Fibroblast of upper back skin (primary cell): ENCODE results near the gene MIA2.
"Not testable (repeated sequence)": the region's sequence is repeated elsewhere in the genome, so short reads cannot be mapped to it uniquely, and the experiment has no call there.

Experiments
- DNase-seq: peaks from one replicate; pipeline ENCODE4 v3.0.0-alpha.2; 2013

Gene MIA2

GRCh38 chr14:39276005-39276404, 42.3 kb downstream of the MIA2 start:
- no peak for DNase-seq

GRCh38 chr14:39276579-39277114, 42.9 kb downstream of the MIA2 start:
- DNase-seq, result no peak

DNA sequence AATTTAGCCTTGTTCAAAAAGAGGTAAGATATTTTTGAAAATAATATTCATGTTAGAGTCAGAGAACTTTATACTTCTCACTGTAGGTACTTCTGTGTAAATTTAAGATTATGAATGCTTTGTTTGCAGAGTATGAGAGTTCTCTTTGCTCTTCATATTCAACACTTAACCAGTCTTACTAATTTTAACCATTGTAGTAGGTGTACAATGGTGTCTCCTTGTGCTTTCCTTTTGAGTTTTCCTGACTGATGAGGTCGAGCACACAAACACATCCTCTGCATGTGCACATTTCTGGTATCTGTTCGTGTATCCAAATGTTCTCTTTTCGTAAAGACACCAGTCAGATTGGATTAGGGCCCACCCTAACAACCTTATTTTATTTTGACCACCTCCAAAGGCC, 45.8 kb downstream of the MIA2 start:
- DNase-seq, result no peak

- DNase-seq, result not testable (repeated sequence)
Measured at GRCh38 chr14:39280678-39281077, 47.0 kb downstream of the MIA2 start.

- no peak for DNase-seq
Measured at GRCh38 chr14:39289523-39289922, 55.8 kb downstream of the MIA2 start.

DNA sequence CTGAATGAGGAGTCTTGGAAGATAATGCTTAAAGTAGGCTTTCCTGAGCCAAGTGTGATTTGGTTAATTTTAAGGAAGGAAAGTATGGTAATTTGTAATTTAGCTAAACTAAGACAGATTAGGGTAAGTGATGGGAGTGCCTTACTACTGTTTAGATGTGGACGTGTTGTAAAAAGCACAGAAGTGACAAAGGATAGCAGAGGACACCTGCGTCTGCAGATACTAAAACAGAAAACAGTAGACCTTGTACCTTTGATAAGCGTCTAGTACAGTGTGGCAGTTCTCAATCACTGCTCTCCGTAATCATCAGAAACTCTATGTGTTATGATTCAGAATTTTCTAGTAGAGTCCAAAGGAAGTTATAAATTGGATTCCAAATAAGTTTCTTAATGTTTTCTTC, 58.0 kb downstream of the MIA2 start:
- DNase-seq, result no peak

DNA sequence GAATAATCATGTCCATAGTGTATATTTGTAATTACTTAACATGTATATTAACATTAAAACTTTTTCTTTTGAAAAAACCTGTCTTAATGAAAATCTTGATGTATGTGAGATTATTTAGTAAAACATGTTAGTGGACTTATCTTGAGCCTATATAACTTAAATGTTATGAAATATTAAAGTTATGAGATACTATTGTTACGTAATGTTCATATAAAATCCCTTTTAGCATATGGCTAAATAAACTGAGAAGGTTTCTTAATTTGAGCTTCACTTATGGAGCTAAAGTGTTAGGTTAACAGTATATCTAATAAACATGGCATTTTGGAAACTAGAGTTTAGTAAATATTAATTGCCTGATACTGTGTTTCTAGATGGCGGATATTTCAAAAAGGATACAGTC, 59.9 kb downstream of the MIA2 start:
- DNase-seq, result no peak

- DNase-seq, result not testable (repeated sequence)
Measured at GRCh38 chr14:39300389-39300788, 66.7 kb downstream of the MIA2 start.

DNA sequence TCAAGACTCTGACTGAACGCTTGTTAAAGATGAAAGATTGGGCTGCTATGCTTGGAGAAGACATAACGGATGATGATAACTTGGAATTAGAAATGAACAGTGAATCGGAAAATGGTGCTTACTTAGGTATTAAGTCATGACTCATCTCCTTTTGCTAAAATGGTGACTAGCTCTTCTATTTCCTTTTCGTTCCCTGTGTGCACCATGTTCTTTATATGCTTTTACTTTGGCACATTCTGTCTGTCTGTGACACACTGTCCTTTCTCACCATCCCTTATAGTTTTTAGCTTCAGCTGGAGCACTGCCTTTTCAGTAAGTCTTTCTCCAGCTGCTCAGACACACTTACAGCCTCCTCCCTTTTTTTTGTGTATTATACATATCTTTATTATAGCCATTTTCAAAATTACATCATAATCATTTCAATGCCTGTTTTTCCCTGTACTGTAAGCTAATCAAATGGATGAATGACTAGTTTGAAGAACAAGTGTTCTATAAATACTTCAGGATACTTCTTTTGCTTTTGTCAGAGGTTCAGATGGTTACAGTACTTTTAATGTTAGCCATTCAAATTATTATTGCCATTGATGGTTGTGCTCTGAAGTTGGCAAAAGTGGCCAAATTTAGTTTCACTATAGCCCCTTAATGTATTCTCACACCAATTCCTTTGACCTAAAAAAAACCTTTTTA, 68.6 kb downstream of the MIA2 start:
- no peak for DNase-seq

DNA sequence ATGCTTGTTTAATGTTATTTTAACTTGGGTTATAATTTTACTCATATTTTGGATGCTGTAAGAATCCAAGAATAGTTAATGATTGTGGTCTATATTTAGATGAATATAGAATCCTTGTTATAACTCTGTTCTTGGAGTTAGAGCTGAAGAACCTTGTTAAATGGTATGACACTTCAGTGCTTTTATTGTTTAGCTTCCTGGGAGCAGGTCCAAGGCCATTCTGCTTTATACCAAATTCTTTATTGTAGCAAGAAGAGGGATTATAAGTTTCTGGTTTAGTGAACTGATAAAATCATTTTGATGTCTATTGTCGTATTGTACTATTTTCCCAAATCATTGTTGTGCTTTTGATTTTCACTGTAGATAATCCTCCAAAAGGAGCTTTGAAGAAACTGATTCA, 69.4 kb downstream of the MIA2 start:
- DNase-seq, result no peak

DNA sequence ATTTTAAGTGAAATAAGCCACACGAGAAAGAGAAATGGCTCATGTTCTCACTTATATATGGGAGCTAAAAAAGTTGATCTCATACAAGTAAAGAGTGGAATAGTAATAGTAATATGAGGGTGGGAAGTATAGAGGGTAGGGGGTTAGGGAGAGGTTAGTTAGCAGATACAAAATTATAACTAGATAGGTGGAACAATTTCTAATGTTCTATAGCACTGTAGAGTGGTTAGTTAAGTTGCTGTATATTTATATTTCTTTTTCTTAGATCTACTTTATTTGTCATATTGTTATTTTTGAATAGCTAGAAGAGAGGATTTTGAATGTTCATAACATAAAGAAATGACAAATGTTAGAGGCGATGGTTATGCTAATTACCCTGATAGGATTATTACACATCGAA, 74.1 kb downstream of the MIA2 start:
- no peak for DNase-seq

- no peak for DNase-seq
Measured at GRCh38 chr14:39310051-39310450, 76.3 kb downstream of the MIA2 start.

- DNase-seq, result no peak
Measured at GRCh38 chr14:39315859-39316444, 82.2 kb downstream of the MIA2 start.

DNA sequence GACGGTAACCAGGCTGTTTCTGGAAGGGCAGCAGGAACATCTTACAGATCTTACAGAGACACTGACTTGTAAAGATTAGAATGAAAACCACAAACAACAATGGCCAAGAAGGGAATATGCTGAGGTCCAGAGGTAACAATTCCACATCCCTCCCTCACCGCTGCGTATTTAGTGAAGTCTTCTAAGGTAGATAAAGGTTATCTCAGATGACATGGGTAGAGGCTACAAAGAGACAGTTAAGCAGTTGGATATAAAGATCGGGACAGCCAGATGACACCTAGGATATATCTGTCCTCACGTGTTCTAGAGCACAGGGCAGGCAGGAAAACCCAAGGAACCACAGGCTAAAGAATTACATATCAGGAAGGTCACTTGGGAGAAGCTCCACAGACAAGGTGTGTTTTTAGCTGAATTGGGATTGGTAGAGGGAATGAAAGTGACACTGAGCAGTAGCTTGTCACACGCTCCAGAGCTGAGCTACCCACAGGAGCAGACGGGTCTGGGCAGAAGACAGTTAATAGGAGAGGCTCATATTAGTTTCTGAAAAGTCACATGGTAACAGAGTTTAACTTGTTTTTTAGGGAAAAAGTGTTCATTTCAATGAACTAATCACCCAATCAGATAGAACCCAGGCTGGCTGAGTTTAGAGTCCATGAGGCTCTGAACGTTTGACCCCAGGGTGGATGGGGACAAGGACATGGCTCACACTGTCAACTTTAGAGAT, 83.3 kb downstream of the MIA2 start:
- no peak for DNase-seq

DNA sequence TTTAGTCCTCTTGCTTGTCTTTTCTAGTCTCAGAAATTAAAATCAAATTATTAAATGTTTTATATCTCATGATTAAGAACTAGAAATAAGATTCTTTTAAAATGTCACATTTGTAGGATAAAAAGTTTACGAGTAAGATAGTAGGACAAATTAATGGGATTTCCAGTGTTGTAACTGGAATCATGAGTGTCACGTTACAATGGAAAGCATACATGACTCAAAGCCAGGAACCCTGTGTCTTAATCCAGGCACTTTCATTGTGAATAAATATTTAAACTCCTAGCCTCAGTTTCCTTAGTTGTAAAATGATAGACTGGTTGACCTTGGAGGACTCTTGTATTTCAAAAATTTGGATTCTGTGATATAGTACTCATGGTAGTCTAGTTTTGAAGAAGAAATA, 84.9 kb downstream of the MIA2 start:
- no peak for DNase-seq

DNA sequence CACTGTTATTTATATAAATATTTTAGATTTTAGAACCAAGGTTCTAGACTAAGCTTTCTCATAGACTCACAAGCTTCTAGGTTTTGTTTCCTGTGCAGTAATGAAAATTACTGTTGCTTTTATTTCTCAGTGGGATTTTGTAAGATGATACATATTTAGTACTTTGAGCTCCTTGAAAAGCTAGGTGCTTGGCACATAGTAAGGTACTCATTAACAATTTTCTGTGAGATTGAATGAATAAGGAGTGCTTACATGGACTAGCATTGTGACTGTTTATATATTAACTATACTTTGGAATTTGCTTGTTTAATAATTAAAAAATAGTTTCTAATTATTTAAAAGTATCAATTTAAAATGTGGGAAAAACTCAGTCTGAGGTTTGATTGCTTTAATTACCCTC, 85.7 kb downstream of the MIA2 start:
- no peak for DNase-seq

GRCh38 chr14:39320318-39320717, 86.6 kb downstream of the MIA2 start:
- no peak for DNase-seq

- DNase-seq, result peak; percentile 10
Measured at GRCh38 chr14:39322807-39323206, 89.1 kb downstream of the MIA2 start.

DNA sequence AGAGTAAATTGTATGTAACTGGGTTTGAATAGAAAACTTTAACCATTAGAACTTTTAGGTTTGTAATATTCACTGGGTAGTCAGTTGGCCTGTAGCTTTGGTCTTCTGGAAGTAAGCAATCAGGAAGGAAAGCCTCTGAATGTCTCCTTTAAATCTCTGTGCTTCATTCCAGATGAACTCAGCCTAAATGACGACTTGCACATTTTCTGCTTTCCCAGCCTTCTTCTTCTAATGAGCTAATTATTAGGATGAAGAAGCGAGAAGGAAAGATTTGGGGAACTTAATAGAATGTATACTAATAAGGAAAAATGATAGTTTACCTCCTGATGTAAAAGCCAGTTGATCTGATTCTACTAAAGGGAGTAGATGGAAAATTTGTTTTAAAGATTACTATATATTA, 90.4 kb downstream of the MIA2 start:
- no peak for DNase-seq

- peak; percentile 49 for DNase-seq
Measured at GRCh38 chr14:39339003-39339402, 105.3 kb downstream of the MIA2 start.

DNA sequence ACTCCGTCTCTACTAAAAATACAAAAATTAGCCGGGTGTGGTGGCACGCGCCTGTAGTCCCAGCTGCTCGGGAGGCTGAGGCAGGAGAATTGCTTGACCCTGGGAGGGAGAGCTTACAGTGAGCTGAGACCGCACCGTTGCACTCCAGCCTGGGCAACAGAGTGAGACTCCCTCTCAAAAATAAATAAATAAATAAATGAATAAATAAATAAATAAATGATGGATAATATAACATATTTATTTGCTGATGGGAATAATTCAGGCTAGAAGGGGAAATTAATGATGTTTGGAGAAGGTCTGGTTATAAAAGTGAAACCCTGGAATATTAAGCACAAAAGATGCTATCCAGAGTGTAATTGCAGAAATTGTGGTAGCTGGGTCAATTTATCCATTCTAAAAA, 107.4 kb downstream of the MIA2 start:
- not testable (repeated sequence) for DNase-seq

- DNase-seq, result peak; percentile 9
Measured at GRCh38 chr14:39342768-39343167, 109.1 kb downstream of the MIA2 start.

GRCh38 chr14:39343614-39344013, 109.9 kb downstream of the MIA2 start:
- DNase-seq, result no peak

DNA sequence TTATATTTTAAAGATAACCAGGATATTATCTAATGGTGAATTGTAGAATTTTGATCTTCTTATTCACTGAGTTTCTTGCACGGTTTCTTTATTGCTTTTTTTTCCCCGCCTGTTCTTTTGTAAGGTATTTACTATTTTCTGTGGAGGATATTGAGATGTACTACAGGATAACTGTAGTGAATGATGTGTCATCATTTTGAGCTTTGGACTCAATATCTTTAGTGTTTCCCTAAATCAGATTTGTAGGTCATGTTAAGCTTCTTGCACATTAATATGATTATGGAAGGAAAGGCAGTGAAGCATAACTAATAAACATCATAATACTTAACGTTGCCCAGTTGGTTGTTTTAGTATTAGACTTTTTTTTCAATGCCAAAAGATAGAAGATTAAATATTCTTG, 117.2 kb downstream of the MIA2 start:
- DNase-seq, result no peak
